ENCODE data around the gene RMND5B. TPM values are rescaled to one million over a fixed set of nuclear protein-coding genes. Genes with fewer than 3 reads are reported as not detected.
A peak's percentile ranks its signal among the peaks of the same experiment; 100 is the strongest.

The RMND5B gene
- total and polyA plus RNA-seq, 10 of the 15 experiments (the other 5 are each of a cell fraction or from before 2014, with no cell fraction given) = 1.6 to 50.7 (median 30.9) TPM

DNA sequence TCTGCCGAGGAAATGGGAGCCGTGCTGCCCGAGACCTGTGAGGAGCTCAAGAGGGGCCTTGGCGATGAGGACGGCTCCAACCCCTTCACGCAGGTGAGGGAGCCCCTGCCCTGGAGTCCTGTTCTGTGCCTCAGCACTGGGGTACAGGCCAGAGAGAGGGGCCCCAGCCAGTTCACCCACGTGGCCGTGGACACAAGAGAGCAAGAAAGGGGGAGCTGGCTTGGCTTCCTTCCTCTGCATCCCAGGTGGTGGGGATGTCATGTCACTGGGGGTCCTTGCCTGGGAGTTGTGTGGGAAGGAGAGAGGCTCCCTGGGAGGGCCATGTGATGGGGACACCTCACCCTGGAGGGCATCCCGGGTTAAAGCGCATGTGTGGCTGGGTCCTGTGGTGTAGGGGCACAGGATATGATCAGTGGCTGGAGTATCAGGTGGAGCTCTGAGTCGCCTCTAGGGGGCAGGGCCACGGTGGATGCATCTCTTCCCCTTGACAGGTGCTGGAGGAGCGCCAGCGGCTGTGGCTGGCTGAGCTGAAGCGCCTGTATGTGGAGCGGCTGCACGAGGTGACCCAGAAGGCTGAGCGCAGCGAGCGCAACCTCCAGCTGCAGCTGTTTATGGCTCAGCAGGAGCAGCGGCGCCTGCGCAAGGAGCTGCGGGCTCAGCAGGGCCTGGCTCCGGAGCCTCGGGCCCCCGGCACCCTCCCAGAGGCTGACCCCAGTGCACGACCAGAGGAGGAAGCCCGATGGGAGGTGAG lies 10.0 kb upstream of the RMND5B start (continued):
- TF ChIP-seq CHD2 (IDR thresholded peaks at IDR 0.05; ENCODE audit: borderline replicate concordance, low read depth, low read length) (no peak), TCF7 (IDR thresholded peaks at IDR 0.05; ENCODE audit: borderline replicate concordance) (no peak), FOS (IDR thresholded peaks at IDR 0.05; ENCODE audit: borderline replicate concordance, extremely low read depth, insufficient read length) (no peak), TCF12 (IDR thresholded peaks at IDR 0.05; ENCODE audit: low read depth, low read length) (peak; percentile 94), BHLHE40 (IDR thresholded peaks at IDR 0.05; ENCODE audit: borderline replicate concordance in 1 of 2, low read depth in 2 of 2, low read length in 1 of 2) (peak in 1 of 2 experiments; percentile 86; a peak in 2 of 4 replicates), NFYB (IDR thresholded peaks at IDR 0.05; ENCODE audit: insufficient read depth, low read depth, low read length) (no peak), EGR1 (IDR thresholded peaks at IDR 0.05; ENCODE audit: borderline replicate concordance in 1 of 2, low read depth in 2 of 2, low read length in 2 of 2) (no peak), SP1 (IDR thresholded peaks at IDR 0.05; ENCODE audit: low read depth, low read length) (no peak), RAD51 (IDR thresholded peaks at IDR 0.05) (no peak), E2F4 (IDR thresholded peaks at IDR 0.05; ENCODE audit: low read depth, low read length) (no peak), POU2F2 (IDR thresholded peaks at IDR 0.05; ENCODE audit: borderline replicate concordance, low read depth, low read length) (no peak), ZNF24 (IDR thresholded peaks at IDR 0.05) (no peak), STAT1 (conservative IDR thresholded peaks at IDR 0.05) (peak; percentile 81; the same call in 1 of the 2 replicates), KAT2A (conservative IDR thresholded peaks at IDR 0.05; ENCODE audit: control insufficient read depth, low read depth, low read length) (no peak), SPI1 (IDR thresholded peaks at IDR 0.05; ENCODE audit: borderline replicate concordance, insufficient read depth, low read depth, low read length) (no peak), KLF5 (IDR thresholded peaks at IDR 0.05; ENCODE audit: partially characterized antibody) (no peak)
- TF ChIP-seq, protein P1, sequence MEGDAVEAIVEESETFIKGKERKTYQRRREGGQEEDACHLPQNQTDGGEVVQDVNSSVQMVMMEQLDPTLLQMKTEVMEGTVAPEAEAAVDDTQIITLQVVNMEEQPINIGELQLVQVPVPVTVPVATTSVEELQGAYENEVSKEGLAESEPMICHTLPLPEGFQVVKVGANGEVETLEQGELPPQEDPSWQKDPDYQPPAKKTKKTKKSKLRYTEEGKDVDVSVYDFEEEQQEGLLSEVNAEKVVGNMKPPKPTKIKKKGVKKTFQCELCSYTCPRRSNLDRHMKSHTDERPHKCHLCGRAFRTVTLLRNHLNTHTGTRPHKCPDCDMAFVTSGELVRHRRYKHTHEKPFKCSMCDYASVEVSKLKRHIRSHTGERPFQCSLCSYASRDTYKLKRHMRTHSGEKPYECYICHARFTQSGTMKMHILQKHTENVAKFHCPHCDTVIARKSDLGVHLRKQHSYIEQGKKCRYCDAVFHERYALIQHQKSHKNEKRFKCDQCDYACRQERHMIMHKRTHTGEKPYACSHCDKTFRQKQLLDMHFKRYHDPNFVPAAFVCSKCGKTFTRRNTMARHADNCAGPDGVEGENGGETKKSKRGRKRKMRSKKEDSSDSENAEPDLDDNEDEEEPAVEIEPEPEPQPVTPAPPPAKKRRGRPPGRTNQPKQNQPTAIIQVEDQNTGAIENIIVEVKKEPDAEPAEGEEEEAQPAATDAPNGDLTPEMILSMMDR (IDR thresholded peaks at IDR 0.05 in 2 of 3, conservative IDR thresholded peaks at IDR 0.05 in 1 of 3; ENCODE audit: control insufficient read depth in 2 of 3, extremely low read depth in 1 of 3, insufficient read depth in 1 of 3, low read depth in 3 of 3, low read length in 3 of 3) = peak; percentile 76 to 88 (median 86)
- TF ChIP-seq, protein P2, sequence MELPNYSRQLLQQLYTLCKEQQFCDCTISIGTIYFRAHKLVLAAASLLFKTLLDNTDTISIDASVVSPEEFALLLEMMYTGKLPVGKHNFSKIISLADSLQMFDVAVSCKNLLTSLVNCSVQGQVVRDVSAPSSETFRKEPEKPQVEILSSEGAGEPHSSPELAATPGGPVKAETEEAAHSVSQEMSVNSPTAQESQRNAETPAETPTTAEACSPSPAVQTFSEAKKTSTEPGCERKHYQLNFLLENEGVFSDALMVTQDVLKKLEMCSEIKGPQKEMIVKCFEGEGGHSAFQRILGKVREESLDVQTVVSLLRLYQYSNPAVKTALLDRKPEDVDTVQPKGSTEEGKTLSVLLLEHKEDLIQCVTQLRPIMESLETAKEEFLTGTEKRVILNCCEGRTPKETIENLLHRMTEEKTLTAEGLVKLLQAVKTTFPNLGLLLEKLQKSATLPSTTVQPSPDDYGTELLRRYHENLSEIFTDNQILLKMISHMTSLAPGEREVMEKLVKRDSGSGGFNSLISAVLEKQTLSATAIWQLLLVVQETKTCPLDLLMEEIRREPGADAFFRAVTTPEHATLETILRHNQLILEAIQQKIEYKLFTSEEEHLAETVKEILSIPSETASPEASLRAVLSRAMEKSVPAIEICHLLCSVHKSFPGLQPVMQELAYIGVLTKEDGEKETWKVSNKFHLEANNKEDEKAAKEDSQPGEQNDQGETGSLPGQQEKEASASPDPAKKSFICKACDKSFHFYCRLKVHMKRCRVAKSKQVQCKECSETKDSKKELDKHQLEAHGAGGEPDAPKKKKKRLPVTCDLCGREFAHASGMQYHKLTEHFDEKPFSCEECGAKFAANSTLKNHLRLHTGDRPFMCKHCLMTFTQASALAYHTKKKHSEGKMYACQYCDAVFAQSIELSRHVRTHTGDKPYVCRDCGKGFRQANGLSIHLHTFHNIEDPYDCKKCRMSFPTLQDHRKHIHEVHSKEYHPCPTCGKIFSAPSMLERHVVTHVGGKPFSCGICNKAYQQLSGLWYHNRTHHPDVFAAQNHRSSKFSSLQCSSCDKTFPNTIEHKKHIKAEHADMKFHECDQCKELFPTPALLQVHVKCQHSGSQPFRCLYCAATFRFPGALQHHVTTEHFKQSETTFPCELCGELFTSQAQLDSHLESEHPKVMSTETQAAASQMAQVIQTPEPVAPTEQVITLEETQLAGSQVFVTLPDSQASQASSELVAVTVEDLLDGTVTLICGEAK (IDR thresholded peaks at IDR 0.05; ENCODE audit: borderline replicate concordance) = no peak
- TF ChIP-seq, protein P3, sequence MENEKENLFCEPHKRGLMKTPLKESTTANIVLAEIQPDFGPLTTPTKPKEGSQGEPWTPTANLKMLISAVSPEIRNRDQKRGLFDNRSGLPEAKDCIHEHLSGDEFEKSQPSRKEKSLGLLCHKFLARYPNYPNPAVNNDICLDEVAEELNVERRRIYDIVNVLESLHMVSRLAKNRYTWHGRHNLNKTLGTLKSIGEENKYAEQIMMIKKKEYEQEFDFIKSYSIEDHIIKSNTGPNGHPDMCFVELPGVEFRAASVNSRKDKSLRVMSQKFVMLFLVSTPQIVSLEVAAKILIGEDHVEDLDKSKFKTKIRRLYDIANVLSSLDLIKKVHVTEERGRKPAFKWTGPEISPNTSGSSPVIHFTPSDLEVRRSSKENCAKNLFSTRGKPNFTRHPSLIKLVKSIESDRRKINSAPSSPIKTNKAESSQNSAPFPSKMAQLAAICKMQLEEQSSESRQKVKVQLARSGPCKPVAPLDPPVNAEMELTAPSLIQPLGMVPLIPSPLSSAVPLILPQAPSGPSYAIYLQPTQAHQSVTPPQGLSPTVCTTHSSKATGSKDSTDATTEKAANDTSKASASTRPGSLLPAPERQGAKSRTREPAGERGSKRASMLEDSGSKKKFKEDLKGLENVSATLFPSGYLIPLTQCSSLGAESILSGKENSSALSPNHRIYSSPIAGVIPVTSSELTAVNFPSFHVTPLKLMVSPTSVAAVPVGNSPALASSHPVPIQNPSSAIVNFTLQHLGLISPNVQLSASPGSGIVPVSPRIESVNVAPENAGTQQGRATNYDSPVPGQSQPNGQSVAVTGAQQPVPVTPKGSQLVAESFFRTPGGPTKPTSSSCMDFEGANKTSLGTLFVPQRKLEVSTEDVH (IDR thresholded peaks at IDR 0.05; ENCODE audit: low read depth, partially characterized antibody) = no peak

Measured in GM12878 (cell line).